GM10266 (cell line): ENCODE results near the gene CCDC85B.

Experiments
- DNase-seq: peaks from one replicate; pipeline ENCODE4 v3.0.0; 2012; ENCODE audit errors: extremely low spot score
- CTCF ChIP-seq: IDR thresholded peaks from 2 replicates; pipeline ENCODE4 v1.5.1; 2012; ENCODE audit warnings: mild to moderate bottlenecking, low read depth; ENCODE audit not compliant: control insufficient read depth, insufficient read depth; ENCODE audit errors: missing control alignments

Gene CCDC85B

GRCh38 chr11:65854161-65854592 is 36.3 kb upstream of the CCDC85B start:
- DNase-seq, result no peak
- no peak for TF ChIP-seq CTCF

- TF ChIP-seq CTCF, result no peak
Measured at GRCh38 chr11:65854852-65855837, 35.3 kb upstream of the CCDC85B start.

GRCh38 chr11:65855927-65856363 is 34.5 kb upstream of the CCDC85B start:
- no peak for DNase-seq
- no peak for TF ChIP-seq CTCF

More at GRCh38 chr11:65854852-65855837, 35.3 kb upstream of the CCDC85B start:
- no peak for DNase-seq

- DNase-seq, result peak; percentile 85
- no peak for TF ChIP-seq CTCF
Measured at GRCh38 chr11:65856689-65857499, 33.6 kb upstream of the CCDC85B start.

- DNase-seq, result no peak
- TF ChIP-seq CTCF, result no peak
Measured at GRCh38 chr11:65857500-65857852, 33.0 kb upstream of the CCDC85B start.

- peak; percentile 94 for DNase-seq
- TF ChIP-seq CTCF, result no peak
Measured at GRCh38 chr11:65857853-65858680, 32.4 kb upstream of the CCDC85B start, which contains the start of gene CFL1. TSS of gene CFL1 (minus strand) at chr11:65858180. CDS start at chr11:65858099, 81 bp downstream.
